Keratinocyte (primary cell): ENCODE measurements around the gene PRDX6. TPM values are rescaled to one million over a fixed set of nuclear protein-coding genes. Genes with fewer than 3 reads are reported as not detected.

Experiments used
- DNase-seq: peaks from one replicate; pipeline ENCODE4 v3.0.0-alpha.2; 2011; ENCODE audit warnings: low read depth, missing footprints, low spot score
- FAIRE-seq: peaks from 2 replicates; lab custom pipeline; 2011; peaks lifted over from hg19 to GRCh38; lab: Jason Lieb, UNC
- H2AFZ ChIP-seq: 2 replicates; pipeline ENCODE4 v1.6.0; 2012; ENCODE audit warnings: low read length, control low read depth, inconsistent platforms; ENCODE audit not compliant: control insufficient read depth
- H3K27ac ChIP-seq: 2 replicates; pipeline ENCODE4 v1.5.1; 2011; ENCODE audit warnings: low read length; ENCODE audit not compliant: control insufficient read depth, insufficient read depth
- H3K27me3 ChIP-seq: 3 replicates; pipeline ENCODE4 v1.6.0; 2011; ENCODE audit warnings: low read length; ENCODE audit not compliant: control insufficient read depth, insufficient read depth; ENCODE audit errors: extremely low read depth
- H3K36me3 ChIP-seq, 2 experiments: 2 replicates in 1 of 2; 3 replicates in 1 of 2; pipeline ENCODE4 v1.5.1; 2011; ENCODE audit warnings: low read length in 2 of 2, mild to moderate bottlenecking in 1 of 2; ENCODE audit not compliant: control insufficient read depth in 2 of 2, insufficient read depth in 2 of 2; ENCODE audit errors: extremely low read depth in 1 of 2
- H3K4me1 ChIP-seq: 3 replicates; pipeline ENCODE4 v1.5.1; 2011; ENCODE audit warnings: low read length; ENCODE audit not compliant: control insufficient read depth, insufficient read depth; ENCODE audit errors: extremely low read depth
- H3K4me2 ChIP-seq: 3 replicates; pipeline ENCODE4 v1.6.0; 2011; ENCODE audit warnings: low read depth, low read length; ENCODE audit not compliant: control insufficient read depth, insufficient read depth; ENCODE audit errors: extremely low read depth
- H3K4me3 ChIP-seq, 3 experiments: fragments of 200-600 bp in 1 of 3; sonication (generic) in 1 of 3; 2 replicates in 2 of 3; 3 replicates in 1 of 3; pipeline ENCODE4 v1.5.1; 2011 to 2016; ENCODE audit warnings: low read length in 3 of 3, mild to moderate bottlenecking in 3 of 3, control low read depth in 2 of 3, inconsistent platforms in 1 of 3, low read depth in 1 of 3, mixed read lengths in 1 of 3, mixed run types in 1 of 3, moderate library complexity in 1 of 3; ENCODE audit not compliant: control insufficient read depth in 2 of 3, insufficient read depth in 2 of 3; ENCODE audit errors: extremely low read depth in 1 of 3
- H3K79me2 ChIP-seq: 2 replicates; pipeline ENCODE4 v1.6.0; 2012; ENCODE audit warnings: low read length; ENCODE audit not compliant: control insufficient read depth, insufficient read depth
- H3K9ac ChIP-seq: 3 replicates; pipeline ENCODE4 v1.6.0; 2011; ENCODE audit warnings: low read length; ENCODE audit not compliant: control insufficient read depth, insufficient read depth; ENCODE audit errors: extremely low read depth
- H3K9me1 ChIP-seq: 3 replicates; pipeline ENCODE4 v1.6.0; 2011; ENCODE audit warnings: low read length; ENCODE audit not compliant: control insufficient read depth, insufficient read depth; ENCODE audit errors: extremely low read depth
- H3K9me3 ChIP-seq: 2 replicates; pipeline ENCODE4 v1.5.1; 2012; ENCODE audit warnings: low read depth, low read length; ENCODE audit not compliant: control insufficient read depth
- H4K20me1 ChIP-seq: 3 replicates; pipeline ENCODE4 v1.6.0; 2011; ENCODE audit warnings: low read length; ENCODE audit not compliant: control insufficient read depth, insufficient read depth; ENCODE audit errors: extremely low read depth
- CTCF ChIP-seq, 3 experiments: IDR thresholded peaks in 1 of 3; conservative IDR thresholded peaks in 1 of 3; optimal IDR thresholded peaks in 1 of 3; 2 replicates in 2 of 3; 3 replicates in 1 of 3; pipeline versions ENCODE3 to v1.5.1; 2011; ENCODE audit warnings: low read length in 3 of 3, mild to moderate bottlenecking in 3 of 3, moderate library complexity in 2 of 3, control low read depth in 1 of 3, inconsistent platforms in 1 of 3; ENCODE audit not compliant: insufficient read depth in 2 of 3; ENCODE audit errors: extremely low read depth in 1 of 3
- EZH2 ChIP-seq: IDR thresholded peaks from one replicate; pipeline ENCODE4 v1.6.1; 2012; ENCODE audit warnings: inconsistent platforms, mild to moderate bottlenecking, low read length, moderate library complexity
- dilution Hi-C: fragments of 300-500 bp; cut with MboI; formaldehyde crosslinking; loops from one replicate; pipeline ENCODE4 v1.7.0; 2020; ENCODE audit warnings: low sequenced_read_pairs; ENCODE audit not compliant: extremely low pct_ligation_motif_present
- polyA plus RNA-seq, 5 experiments: library from polyadenylated mRNA; depleted of rRNA in 3 of 5; stranded (reverse) in 3 of 5; stranded (forward) in 1 of 5; unstranded in 1 of 5; fragments of >200 nt; gene quantifications; 1 replicate in 1 of 5; 2 replicates in 3 of 5; 3 replicates in 1 of 5; pipeline versions ENCODE4 v1.2.1 to v1.2.3, GENCODE V29; 2011 to 2012; ENCODE audit warnings: missing spikeins in 2 of 5, low read depth in 1 of 5, low replicate concordance in 1 of 5

The PRDX6 gene
- polyA plus RNA-seq, 1 donor (not counting 4 experiments of a cell fraction or from before 2014, with no cell fraction given) = 248 TPM

- H3K36me3 ChIP-seq = no peaks in the 10 kb centered on the region
- no peak for FAIRE-seq
- H3K4me3 ChIP-seq = no peak overlapping the region
- H3K9me3 ChIP-seq = peaks cover 5% of the 10 kb centered on the region
- TF ChIP-seq EZH2 (no peak), CTCF (optimal IDR thresholded peaks at IDR 0.05 in 1 of 3, IDR thresholded peaks at IDR 0.05 in 1 of 3, conservative IDR thresholded peaks at IDR 0.05 in 1 of 3; ENCODE audit: extremely low read depth in 1 of 3, insufficient read depth in 2 of 3, low read length in 3 of 3) (no peak)
- no peak overlapping the region for H3K9ac ChIP-seq
- dilution Hi-C loops = no loop called here
- no peak overlapping the region for H3K27ac ChIP-seq
- H3K27me3 ChIP-seq = no peaks in the 10 kb centered on the region
- H3K79me2 ChIP-seq = no peaks in the 10 kb centered on the region
- no peaks in the 10 kb centered on the region for H3K4me1 ChIP-seq
- H3K4me2 ChIP-seq = no peak overlapping the region
- no peaks in the 10 kb centered on the region for H4K20me1 ChIP-seq
- H3K9me1 ChIP-seq = no peaks in the 10 kb centered on the region
- H2AFZ ChIP-seq = no peak overlapping the region
- DNase-seq = no peak
Observed at GRCh38 chr1:173467426-173467825, 9.7 kb upstream of the PRDX6 start.

- Histone ChIP-seq H3K4me3 (no peak overlapping the region), H3K27ac (no peak overlapping the region), H3K36me3 (no peaks in the 10 kb centered on the region), H4K20me1 (no peaks in the 10 kb centered on the region), H3K4me1 (peaks cover 13% of the 10 kb centered on the region), H3K9ac (no peak overlapping the region), H2AFZ (no peak overlapping the region), H3K79me2 (no peaks in the 10 kb centered on the region), H3K9me3 (peaks cover 5% of the 10 kb centered on the region), H3K27me3 (no peaks in the 10 kb centered on the region), H3K4me2 (no peak overlapping the region), H3K9me1 (no peaks in the 10 kb centered on the region)
- FAIRE-seq = no peak
- no peak for TF ChIP-seq EZH2
- TF ChIP-seq CTCF (optimal IDR thresholded peaks at IDR 0.05 in 1 of 3, IDR thresholded peaks at IDR 0.05 in 1 of 3, conservative IDR thresholded peaks at IDR 0.05 in 1 of 3; ENCODE audit: extremely low read depth in 1 of 3, insufficient read depth in 2 of 3, low read length in 3 of 3) = no peak
- no peak for DNase-seq
- dilution Hi-C loops = no loop called here
Observed at GRCh38 chr1:173469656-173470055, 7.5 kb upstream of the PRDX6 start.
